CD14-positive monocyte (primary cell): ENCODE measurements around the gene SIRPB1. TPM values are rescaled to one million over a fixed set of nuclear protein-coding genes. Genes with fewer than 3 reads are reported as not detected.

Experiments
- DNase-seq, 3 donors: peaks; one replicate each; pipeline ENCODE4 v3.0.0-alpha.2; 2011 to 2022
- H2AFZ ChIP-seq: 2 replicates; pipeline ENCODE4 v1.6.0; 2012; ENCODE audit warnings: mild to moderate bottlenecking, low read depth, low read length, inconsistent platforms; ENCODE audit not compliant: insufficient read depth, poor library complexity, severe bottlenecking
- H3K27ac ChIP-seq, 2 donors: 1 replicate in 1 of 2; 2 replicates in 1 of 2; pipeline ENCODE4 v1.5.1; 2012 to 2013; ENCODE audit warnings: low read length in 2 of 2, control low read depth in 1 of 2, inconsistent platforms in 1 of 2, low read depth in 1 of 2, mild to moderate bottlenecking in 1 of 2
- H3K27me3 ChIP-seq, 2 donors: one replicate each; pipeline versions ENCODE4 v1.6.0 to v1.6.1; 2011 to 2013; ENCODE audit warnings: low read length in 2 of 2; ENCODE audit not compliant: control insufficient read depth in 2 of 2, insufficient read depth in 2 of 2
- H3K36me3 ChIP-seq, 2 donors: replicated peaks in 1 of 2; 1 replicate in 1 of 2; 2 replicates in 1 of 2; pipeline versions ENCODE4 v1.5.1 to v1.6.1; 2012 to 2013; ENCODE audit warnings: low read length in 2 of 2, control low read depth in 1 of 2, inconsistent platforms in 1 of 2, mild to moderate bottlenecking in 1 of 2; ENCODE audit not compliant: insufficient read depth in 2 of 2, control insufficient read depth in 1 of 2
- H3K4me1 ChIP-seq, 2 donors: 1 replicate in 1 of 2; 2 replicates in 1 of 2; pipeline versions ENCODE4 v1.5.1 to v1.6.1; 2012 to 2013; ENCODE audit warnings: low read length in 2 of 2, control low read depth in 1 of 2, inconsistent platforms in 1 of 2, mild to moderate bottlenecking in 1 of 2, moderate library complexity in 1 of 2; ENCODE audit not compliant: insufficient read depth in 2 of 2, control insufficient read depth in 1 of 2
- H3K4me2 ChIP-seq: replicated peaks from 2 replicates; pipeline ENCODE3; 2012; ENCODE audit warnings: low read length, moderate library complexity, mild to moderate bottlenecking; ENCODE audit not compliant: poor library complexity, severe bottlenecking; ENCODE audit errors: extremely low read depth
- H3K4me3 ChIP-seq, 3 experiments: fragments of 200-600 bp in 1 of 3; sonication (generic) in 1 of 3; replicated peaks in 1 of 3; 1 replicate in 2 of 3; 2 replicates in 1 of 3; pipeline ENCODE4 v1.5.1; 2011 to 2013; ENCODE audit warnings: low read length in 3 of 3, mild to moderate bottlenecking in 3 of 3, control low read depth in 2 of 3, low read depth in 2 of 3, inconsistent platforms in 1 of 3, moderate library complexity in 1 of 3
- H3K79me2 ChIP-seq: 2 replicates; pipeline ENCODE4 v1.6.0; 2012; ENCODE audit warnings: mild to moderate bottlenecking, control low read depth, inconsistent platforms, low read length, moderate library complexity; ENCODE audit not compliant: insufficient read depth
- H3K9ac ChIP-seq: 2 replicates; pipeline ENCODE4 v1.6.0; 2017; ENCODE audit warnings: low read length, mild to moderate bottlenecking; ENCODE audit not compliant: insufficient read depth, poor library complexity, severe bottlenecking
- H3K9me3 ChIP-seq, 2 donors: replicated peaks in 1 of 2; 1 replicate in 1 of 2; 2 replicates in 1 of 2; pipeline versions ENCODE4 v1.5.1 to v1.6.1; 2012 to 2013; ENCODE audit warnings: low read length in 2 of 2, control low read depth in 1 of 2; ENCODE audit not compliant: control insufficient read depth in 1 of 2, insufficient read depth in 1 of 2
- H4K20me1 ChIP-seq: 2 replicates; pipeline ENCODE4 v1.6.0; 2012; ENCODE audit warnings: mild to moderate bottlenecking, low read length, control low read depth, moderate library complexity; ENCODE audit not compliant: insufficient read depth
- H3K27ac Mint-ChIP-seq, 7 donors: one replicate each; pipeline ENCODE4 v1.8.0; 2020; ENCODE audit warnings: mild to moderate bottlenecking in 7 of 7, mixed read lengths in 7 of 7, moderate library complexity in 6 of 7, inconsistent platforms in 2 of 7
- H3K27me3 Mint-ChIP-seq, 3 donors: one replicate each; pipeline ENCODE4 v1.8.0; 2021 to 2022; ENCODE audit warnings: low read depth in 3 of 3, mild to moderate bottlenecking in 3 of 3, mixed read lengths in 3 of 3, moderate library complexity in 3 of 3, inconsistent platforms in 1 of 3
- H3K36me3 Mint-ChIP-seq, 2 donors: one replicate each; pipeline ENCODE4 v1.8.0; 2020; ENCODE audit warnings: mixed read lengths in 2 of 2, inconsistent platforms in 1 of 2, mild to moderate bottlenecking in 1 of 2
- H3K4me1 Mint-ChIP-seq: one replicate; pipeline ENCODE4 v1.8.0; 2020; ENCODE audit warnings: mild to moderate bottlenecking, mixed read lengths
- H3K4me3 Mint-ChIP-seq, 2 donors: one replicate each; pipeline ENCODE4 v1.8.0; 2020; ENCODE audit warnings: mild to moderate bottlenecking in 2 of 2, mixed read lengths in 2 of 2, moderate library complexity in 1 of 2
- H3K9me3 Mint-ChIP-seq, 7 donors: one replicate each; pipeline ENCODE4 v1.8.0; 2020 to 2022; ENCODE audit warnings: mixed read lengths in 7 of 7, mild to moderate bottlenecking in 6 of 7, moderate library complexity in 6 of 7, inconsistent platforms in 2 of 7
- WGBS: methylation state at CpG from one replicate; pipeline ENCODE4 v1.1.5; 2013; ENCODE audit warnings: missing lambda C conversion rate; ENCODE audit not compliant: insufficient coverage; 5-methylcytosine and 5-hydroxymethylcytosine counted together
- intact Hi-C, 2 donors: fragments of 100-400 bp; cut with micrococcal nuclease; formaldehyde crosslinking; loops; one replicate each; pipeline versions ENCODE4 v1.15.0 to v1.15.1; 2023
- polyA plus RNA-seq, 3 donors: library from polyadenylated mRNA; depleted of rRNA in 1 of 3; unstranded in 2 of 3; stranded (reverse) in 1 of 3; fragments of 300-500 nt in 2 of 3; fragments of >200 nt in 1 of 3; fragmentation: Illumina TruSeq in 2 of 3; gene quantifications; 1 replicate in 2 of 3; 2 replicates in 1 of 3; pipeline ENCODE4 v1.2.3, GENCODE V29; 2012 to 2021
- TF ChIP-seq, protein P1 (sequence below): fragments of 200-600 bp; IDR thresholded peaks from one replicate; pipeline ENCODE4 v1.8.0; 2022; ENCODE audit warnings: antibody characterized with exemption, mild to moderate bottlenecking

SIRPB1 gene
- polyA plus RNA-seq, 3 donors = 132 to 437 (median 137) TPM

DNA sequence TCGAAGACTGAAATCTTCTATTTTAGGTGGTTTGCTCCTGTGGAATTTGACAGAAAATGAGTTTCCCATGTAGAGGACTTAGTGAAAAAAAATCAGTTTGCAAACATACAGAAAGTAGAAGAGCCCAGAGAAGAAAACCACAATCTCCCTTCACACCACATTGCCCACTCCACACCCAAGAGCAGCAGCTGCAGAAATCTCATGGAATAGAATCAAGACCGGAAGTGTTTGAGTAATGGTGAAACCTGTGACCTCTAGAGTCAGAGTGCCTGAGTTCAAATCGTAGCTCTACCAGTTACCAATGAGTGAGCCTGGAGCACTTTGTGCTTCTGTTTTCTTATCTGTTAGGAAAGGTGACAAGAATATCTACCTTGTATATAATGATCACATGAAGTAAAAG lies 33.2 kb upstream of the SIRPB1 start:
- no CpG with 5 or more reads among the region's 3 CpGs for WGBS
- Histone ChIP-seq H3K36me3 (no peaks in the 10 kb centered on the region), H2AFZ (no peak overlapping the region), H4K20me1 (no peaks in the 10 kb centered on the region), H3K27ac (no peak overlapping the region), H3K9me3 (no peaks in the 10 kb centered on the region), H3K4me1 (peaks cover 9 to 26% of the 10 kb centered on the region in 2 donors), H3K4me2 (no peak overlapping the region), H3K27me3 (no peaks in the 10 kb centered on the region), H3K9ac (no peak overlapping the region), H3K79me2 (no peaks in the 10 kb centered on the region), H3K4me3 (no peak overlapping the region)
- Mint-ChIP-seq H3K9me3 (peaks cover 3 to 7% (median 4%) of the 10 kb centered on the region in 7 donors), H3K4me3 (no peak overlapping the region), H3K27me3 (peaks cover 0 to 6% (median 2%) of the 10 kb centered on the region in 3 donors), H3K4me1 (peaks cover 32% of the 10 kb centered on the region), H3K36me3 (no peaks in the 10 kb centered on the region), H3K27ac (no peak overlapping the region)
- DNase-seq = no peak
- intact Hi-C loops = no loop called here
- TF ChIP-seq, protein P1, sequence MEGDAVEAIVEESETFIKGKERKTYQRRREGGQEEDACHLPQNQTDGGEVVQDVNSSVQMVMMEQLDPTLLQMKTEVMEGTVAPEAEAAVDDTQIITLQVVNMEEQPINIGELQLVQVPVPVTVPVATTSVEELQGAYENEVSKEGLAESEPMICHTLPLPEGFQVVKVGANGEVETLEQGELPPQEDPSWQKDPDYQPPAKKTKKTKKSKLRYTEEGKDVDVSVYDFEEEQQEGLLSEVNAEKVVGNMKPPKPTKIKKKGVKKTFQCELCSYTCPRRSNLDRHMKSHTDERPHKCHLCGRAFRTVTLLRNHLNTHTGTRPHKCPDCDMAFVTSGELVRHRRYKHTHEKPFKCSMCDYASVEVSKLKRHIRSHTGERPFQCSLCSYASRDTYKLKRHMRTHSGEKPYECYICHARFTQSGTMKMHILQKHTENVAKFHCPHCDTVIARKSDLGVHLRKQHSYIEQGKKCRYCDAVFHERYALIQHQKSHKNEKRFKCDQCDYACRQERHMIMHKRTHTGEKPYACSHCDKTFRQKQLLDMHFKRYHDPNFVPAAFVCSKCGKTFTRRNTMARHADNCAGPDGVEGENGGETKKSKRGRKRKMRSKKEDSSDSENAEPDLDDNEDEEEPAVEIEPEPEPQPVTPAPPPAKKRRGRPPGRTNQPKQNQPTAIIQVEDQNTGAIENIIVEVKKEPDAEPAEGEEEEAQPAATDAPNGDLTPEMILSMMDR = no peak

DNA sequence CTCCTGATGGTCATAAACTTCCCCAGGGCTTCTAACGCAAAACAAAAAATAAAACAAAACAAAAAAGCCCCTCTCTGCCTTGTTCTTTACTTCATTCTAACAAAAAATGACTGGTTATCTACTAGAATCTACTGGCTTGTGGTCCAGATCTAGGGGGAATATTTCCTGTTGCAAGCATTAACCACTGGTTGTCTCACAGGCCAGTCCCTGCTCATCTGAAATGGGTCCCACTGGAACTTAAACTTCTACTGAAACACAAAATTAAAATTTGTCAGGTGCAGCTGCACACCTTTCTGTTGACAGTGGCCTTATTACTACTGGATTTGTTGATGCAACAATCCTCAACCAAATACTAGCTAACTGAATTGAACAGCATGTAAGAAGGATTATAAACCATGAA lies 32.3 kb upstream of the SIRPB1 start:
- no peak overlapping the region for H3K4me2 ChIP-seq
- peaks cover 3 to 7% (median 4%) of the 10 kb centered on the region in 7 donors for H3K9me3 Mint-ChIP-seq
- H3K4me1 ChIP-seq = peaks cover 9 to 20% of the 10 kb centered on the region in 2 donors
- H3K4me3 Mint-ChIP-seq = no peak overlapping the region
- WGBS = no CpG with 5 or more reads among the region's 1 CpG
- no peaks in the 10 kb centered on the region for H3K36me3 Mint-ChIP-seq
- TF ChIP-seq, protein P1 = no peak
- no peak overlapping the region for H3K27ac ChIP-seq
- H3K9me3 ChIP-seq = no peaks in the 10 kb centered on the region
- intact Hi-C loops = no loop called here
- no peaks in the 10 kb centered on the region for H4K20me1 ChIP-seq
- no peak overlapping the region for H3K9ac ChIP-seq
- DNase-seq = no peak
- peaks cover 25% of the 10 kb centered on the region for H3K4me1 Mint-ChIP-seq
- H3K36me3 ChIP-seq = no peaks in the 10 kb centered on the region
- peaks cover 0 to 8% (median 2%) of the 10 kb centered on the region in 3 donors for H3K27me3 Mint-ChIP-seq
- H3K27me3 ChIP-seq = no peaks in the 10 kb centered on the region
- H3K79me2 ChIP-seq = no peaks in the 10 kb centered on the region
- no peak overlapping the region for H3K27ac Mint-ChIP-seq
- H3K4me3 ChIP-seq = no peak overlapping the region
- H2AFZ ChIP-seq = no peak overlapping the region
